ENCODE measurements around the gene CAPN3.

The CAPN3 gene

GRCh38 chr15:42453826-42454225 lies 94.5 kb downstream of the CAPN3 start:
- DNase-seq (ENCODE audit: low spot score): no peak

- no peak for DNase-seq (ENCODE audit: low spot score)
Observed at GRCh38 chr15:42456531-42456930, 97.2 kb downstream of the CAPN3 start.

- DNase-seq (ENCODE audit: low spot score): no peak
Observed at GRCh38 chr15:42456971-42457370, 97.7 kb downstream of the CAPN3 start.

GRCh38 chr15:42457445-42458442 lies 98.4 kb downstream of the CAPN3 start:
- DNase-seq (ENCODE audit: low spot score): no peak

- no peak for DNase-seq (ENCODE audit: low spot score)
Observed at GRCh38 chr15:42461261-42461660, 102.0 kb downstream of the CAPN3 start.
